HepG2 (cell line): Measurements from ENCODE around the gene RNU6-8. TPM values are rescaled to one million over a fixed set of nuclear protein-coding genes. Genes with fewer than 3 reads are reported as not detected.

ENCODE experiments used
- ATAC-seq: fragments of 200-7000 bp; cut with Tn5 transposase; 3 replicates; pipeline ENCODE4 v1.9.1; 2020; ENCODE audit warnings: mild to moderate bottlenecking, moderate library complexity
- BruUV-seq: library from RNA; stranded (reverse); fragments of 400-500 nt; replicated peaks from 2 replicates; lab custom pipeline; 2021; lab: Mats Ljungman, UMichigan
- CTCF ChIA-PET: fragments of 300-600 bp; formaldehyde crosslinking; extraction: SDS; loops from one replicate; lab custom pipeline; 2021; ENCODE audit warnings: low total read pairs, inconsistent platforms, low intra/inter-chr PET ratio; lab: Yijun Ruan, JAX
- POLR2A ChIA-PET: fragments of 350-600 bp; sonication (Branson Sonifier 250); formaldehyde crosslinking; loops from one replicate; lab custom pipeline; 2020; ENCODE audit warnings: antibody characterized with exemption, inconsistent platforms; lab: Yijun Ruan, JAX
- DNase-seq: peaks from one replicate; pipeline ENCODE4 v3.0.0-alpha.2; 2015; ENCODE audit warnings: low spot score
- FAIRE-seq: peaks from 3 replicates; lab custom pipeline; 2011; peaks lifted over from hg19 to GRCh38; lab: Jason Lieb, UNC
- H2AFZ ChIP-seq: one replicate; pipeline ENCODE4 v1.6.1; 2011; ENCODE audit warnings: low read length, inconsistent platforms
- H3K27ac ChIP-seq: fragments of 300-600 bp; 3 replicates; pipeline ENCODE4 v1.8.0; 2011; ENCODE audit warnings: mixed run types, mild to moderate bottlenecking, mixed read lengths, low read length, inconsistent platforms; ENCODE audit not compliant: insufficient read depth; ENCODE audit errors: extremely low read length
- H3K27me3 ChIP-seq, 2 experiments: fragments of 200-600 bp in 1 of 2; 2 replicates in 1 of 2; 3 replicates in 1 of 2; pipeline versions ENCODE4 v1.6.0 to v1.8.0; 2011; ENCODE audit warnings: low read length in 2 of 2, mild to moderate bottlenecking in 2 of 2, moderate library complexity in 2 of 2, inconsistent platforms in 1 of 2; ENCODE audit not compliant: insufficient read depth in 2 of 2, control insufficient read depth in 1 of 2
- H3K36me3 ChIP-seq, 2 experiments: fragments of 200-600 bp in 1 of 2; replicated peaks in 1 of 2; 2 replicates in 1 of 2; 3 replicates in 1 of 2; pipeline versions ENCODE4 v1.5.1 to v1.8.0; 2011; ENCODE audit warnings: low read length in 2 of 2, inconsistent platforms in 1 of 2; ENCODE audit not compliant: insufficient read depth in 2 of 2, control insufficient read depth in 1 of 2
- H3K4me1 ChIP-seq: 2 replicates; pipeline ENCODE4 v1.5.1; 2012; ENCODE audit warnings: low read length, inconsistent platforms; ENCODE audit not compliant: insufficient read depth
- H3K4me2 ChIP-seq: 2 replicates; pipeline ENCODE4 v1.6.0; 2011; ENCODE audit warnings: low read depth, low read length, inconsistent platforms
- H3K4me3 ChIP-seq, 3 experiments: fragments of 200-600 bp in 1 of 3; sonication (generic), shearing (Covaris generic) in 1 of 3; replicated peaks in 1 of 3; 2 replicates each; pipeline ENCODE4 v1.5.1; 2011 to 2016; ENCODE audit warnings: low read length in 3 of 3, inconsistent platforms in 2 of 3, low read depth in 2 of 3, mild to moderate bottlenecking in 2 of 3, control low read depth in 1 of 3, mixed read lengths in 1 of 3; ENCODE audit not compliant: insufficient read depth in 1 of 3
- H3K79me2 ChIP-seq: one replicate; pipeline ENCODE4 v1.6.1; 2011; ENCODE audit warnings: low read length, inconsistent platforms; ENCODE audit not compliant: insufficient read depth
- H3K9ac ChIP-seq: 2 replicates; pipeline ENCODE4 v1.6.0; 2011; ENCODE audit warnings: mild to moderate bottlenecking, low read depth, low read length, inconsistent platforms; ENCODE audit not compliant: insufficient read depth
- H3K9me3 ChIP-seq: 2 replicates; pipeline ENCODE4 v1.5.1; 2012; ENCODE audit warnings: mild to moderate bottlenecking, low read length
- H4K20me1 ChIP-seq: 2 replicates; pipeline ENCODE4 v1.6.0; 2011; ENCODE audit warnings: inconsistent platforms, mild to moderate bottlenecking, low read length, moderate library complexity; ENCODE audit not compliant: insufficient read depth
- ATF7-NPFF ChIP-seq: sonication (generic); formaldehyde crosslinking; IDR thresholded peaks from 2 replicates; pipeline ENCODE4 v1.8.1; 2023; ENCODE audit warnings: mild to moderate bottlenecking, low read depth, missing genetic modification reagents, moderate library complexity
- HCFC1 ChIP-seq: fragments of 150-350 bp; IDR thresholded peaks from 2 replicates; pipeline ENCODE4 v1.6.1; 2014; ENCODE audit warnings: low read depth, low read length
- MXD3 ChIP-seq: IDR thresholded peaks from 2 replicates; pipeline ENCODE4 v1.6.1; 2016; ENCODE audit warnings: mild to moderate bottlenecking, missing biosample characterization, missing genetic modification reagents
- NFAT5 ChIP-seq: sonication (generic); formaldehyde crosslinking; IDR thresholded peaks from 2 replicates; pipeline ENCODE4 v1.4.0; 2020; ENCODE audit warnings: missing genetic modification reagents
- NFE2 ChIP-seq: sonication (generic); formaldehyde crosslinking; IDR thresholded peaks from 2 replicates; pipeline ENCODE4 v1.4.0; 2020; ENCODE audit warnings: missing genetic modification reagents
- NFKBIZ ChIP-seq: IDR thresholded peaks from 2 replicates; pipeline ENCODE4 v1.6.1; 2018; ENCODE audit warnings: missing genetic modification reagents, missing compliant biosample characterization
- PLRG1 ChIP-seq: fragments of 450-650 bp; conservative IDR thresholded peaks from 2 replicates; pipeline ENCODE4 v1.6.1; 2016
- SAFB2 ChIP-seq: sonication (generic); formaldehyde crosslinking; IDR thresholded peaks from 2 replicates; pipeline ENCODE4 v1.5.1; 2020; ENCODE audit warnings: missing genetic modification reagents, low read depth, mild to moderate bottlenecking, borderline replicate concordance
- SCMH1 ChIP-seq: sonication (generic); formaldehyde crosslinking; IDR thresholded peaks from 2 replicates; pipeline ENCODE4 v1.9.0; 2021; ENCODE audit warnings: missing genetic modification reagents, mild to moderate bottlenecking, borderline replicate concordance
- TRIM24 ChIP-seq: sonication (generic); formaldehyde crosslinking; IDR thresholded peaks from 2 replicates; pipeline ENCODE4 v1.8.0; 2022; ENCODE audit warnings: mild to moderate bottlenecking, missing genetic modification reagents
- ZBTB10 ChIP-seq: sonication (generic); formaldehyde crosslinking; IDR thresholded peaks from 2 replicates; pipeline ENCODE4 v1.4.0; 2020; ENCODE audit warnings: missing genetic modification reagents, borderline replicate concordance
- ZEB1 ChIP-seq: IDR thresholded peaks from 2 replicates; pipeline ENCODE4 v1.6.1; 2012; ENCODE audit warnings: mild to moderate bottlenecking, low read depth, inconsistent platforms; ENCODE audit not compliant: insufficient replicate concordance
- ZNF563 ChIP-seq: sonication (generic); formaldehyde crosslinking; IDR thresholded peaks from 2 replicates; pipeline ENCODE4 v1.8.0; 2022; ENCODE audit warnings: mild to moderate bottlenecking, moderate library complexity, missing genetic modification reagents
- WGBS: methylation state at CpG from one replicate; pipeline ENCODE4 v1.1.6; 2017; ENCODE audit warnings: low lambda C conversion rate; 5-methylcytosine and 5-hydroxymethylcytosine counted together
- in situ Hi-C: cut with HindIII; loops from 2 replicates; pipeline ENCODE4 v1.10.0; 2017; ENCODE audit warnings: low pct_unique_long_range_greater_than_20kb; ENCODE audit not compliant: extremely low pct_ligation_motif_present
- intact Hi-C: fragments of 100-400 bp; cut with micrococcal nuclease; formaldehyde crosslinking; loops from one replicate; pipeline ENCODE4 v1.10.0; 2022; ENCODE audit not compliant: unreplicated experiment
- polyA plus RNA-seq, 8 experiments: library from polyadenylated mRNA; depleted of rRNA in 3 of 8; stranded (reverse) in 7 of 8; unstranded in 1 of 8; fragments of >200 nt; fragmentation: Illumina TruSeq in 4 of 8; extraction: Trizol in 4 of 8; gene quantifications; 2 replicates each; pipeline versions ENCODE4 v1.2.1 to v1.2.3, GENCODE V29; 2011 to 2016; ENCODE audit warnings: low read depth in 4 of 8, missing spikeins in 1 of 8, mixed read lengths in 1 of 8; ENCODE audit not compliant: insufficient read depth in 1 of 8
- total RNA-seq, 5 experiments: library from RNA; depleted of rRNA; stranded (reverse); fragments of >200 nt; fragmentation: Illumina TruSeq; extraction: Trizol; gene quantifications; 2 replicates each; pipeline ENCODE4 v1.2.3, GENCODE V29; 2016; ENCODE audit warnings: low read depth in 1 of 5

RNU6-8 gene
- total and polyA plus RNA-seq, 2 of the 13 experiments (the other 11 are each of a cell fraction or from before 2014, with no cell fraction given) = under 0.01 TPM; not detected in 1

GRCh38 chr14:32201193-32201815, 1.8 kb downstream of the RNU6-8 start:
- 1% methylated on average over 46 of the region's 46 CpGs for whole genome bisulfite sequencing
- CTCF ChIA-PET = no interaction called here
- TF ChIP-seq NFAT5 = peak; percentile 92
- peak; percentile 93 for TF ChIP-seq SAFB2
- peak; percentile 22; the same call in 1 of the 2 replicates for TF ChIP-seq TRIM24
- TF ChIP-seq ZNF563 (CRISPR knock-in tag) = peak; percentile 100
- peak; percentile 71; the same call in 1 of the 2 replicates for TF ChIP-seq ZBTB10
- no peak for TF ChIP-seq ZEB1
- no peak; the same call in 1 of the 2 replicates for TF ChIP-seq NFE2 (CRISPR knock-in tag)
- TF ChIP-seq ATF7-NPFF (CRISPR knock-in tag) = peak; percentile 97
- no peak for TF ChIP-seq SCMH1
- TF ChIP-seq NFKBIZ (CRISPR knock-in tag) = no peak; the same call in 1 of the 2 replicates
- peak; percentile 98 for TF ChIP-seq MXD3 (CRISPR knock-in tag)
- no peak for TF ChIP-seq PLRG1
- TF ChIP-seq HCFC1 = no peak

More at GRCh38 chr14:32201193-32201815, 1.8 kb downstream of the RNU6-8 start:
- H3K36me3 ChIP-seq = no peaks in the 10 kb centered on the region
- no peaks in the 10 kb centered on the region; a peak in 1 of 5 replicates for H3K27me3 ChIP-seq
- peak; percentile 40 for FAIRE-seq
- peak overlapping the region; percentile 91 for H3K9ac ChIP-seq
- peaks cover 21% of the 10 kb centered on the region for H3K4me1 ChIP-seq
- peak; percentile 98 for DNase-seq
- peak; percentile 86 for ATAC-seq
- H3K9me3 ChIP-seq = no peaks in the 10 kb centered on the region
- peak overlapping the region; percentile 87 for H3K27ac ChIP-seq
- H4K20me1 ChIP-seq = no peaks in the 10 kb centered on the region
- POLR2A ChIA-PET = interaction anchor here (2.3 to 3.0 kb wide), 2 partner anchors 124 to 744 kb away, joined by 11 to 89 read pairs; partner anchors contain the start of genes ARHGAP5 and DTD2
- H3K4me3 ChIP-seq = peak overlapping the region; percentile 69 to 81 (median 75)
- peak overlapping the region; percentile 97 for H3K4me2 ChIP-seq
- no peaks in the 10 kb centered on the region for H3K79me2 ChIP-seq
- in situ Hi-C loops (loop anchor here (5.0 kb wide), 1 partner anchor 124 kb away; the partner anchor contains the start of gene ARHGAP5), intact Hi-C loops (loop anchor here (1.0 to 10.0 kb wide), 6 partner anchors 51 to 1579 kb away; partner anchors contain the start of genes HECTD1, NUBPL and SCFD1)
- TSS peak; percentile 95 for BruUV-seq
- H2AFZ ChIP-seq = peak overlapping the region; percentile 85
